Osteocyte (in vitro differentiated cells): ENCODE results near the gene PDZK1. TPM values are rescaled to one million over a fixed set of nuclear protein-coding genes. Genes with fewer than 3 reads are reported as not detected.
"Not testable (repeated sequence)": the region's sequence is repeated elsewhere in the genome, so short reads cannot be mapped to it uniquely, and the experiment has no call there.

Experiments
- DNase-seq: peaks from one replicate; pipeline ENCODE4 v3.0.0; 2021; ENCODE audit warnings: mixed read lengths; ENCODE audit not compliant: unreplicated experiment; ENCODE audit errors: extremely low spot score
- H3K27ac Mint-ChIP-seq: one replicate; pipeline ENCODE4 v1.8.0; 2021; ENCODE audit warnings: mild to moderate bottlenecking, mixed read lengths; ENCODE audit not compliant: unreplicated experiment
- H3K27me3 Mint-ChIP-seq: one replicate; pipeline ENCODE4 v1.8.0; 2021; ENCODE audit warnings: mixed read lengths; ENCODE audit not compliant: unreplicated experiment
- H3K36me3 Mint-ChIP-seq: one replicate; pipeline ENCODE4 v1.8.0; 2021; ENCODE audit warnings: mixed read lengths; ENCODE audit not compliant: unreplicated experiment
- H3K4me1 Mint-ChIP-seq: one replicate; pipeline ENCODE4 v1.8.0; 2021; ENCODE audit warnings: mixed read lengths; ENCODE audit not compliant: unreplicated experiment
- H3K4me3 Mint-ChIP-seq: one replicate; pipeline ENCODE4 v1.8.0; 2021; ENCODE audit warnings: mild to moderate bottlenecking, moderate library complexity, mixed read lengths; ENCODE audit not compliant: unreplicated experiment
- H3K9me3 Mint-ChIP-seq: one replicate; pipeline ENCODE4 v1.8.0; 2021; ENCODE audit warnings: mixed read lengths; ENCODE audit not compliant: unreplicated experiment
- CTCF ChIP-seq: fragments of 200-600 bp; sonication (generic); IDR thresholded peaks from 2 replicates; pipeline ENCODE4 v1.5.0; 2021; ENCODE audit warnings: antibody characterized with exemption, mild to moderate bottlenecking, moderate library complexity
- total RNA-seq: library from RNA; stranded (reverse); gene quantifications from 2 replicates; pipeline ENCODE4 v1.2.1, GENCODE V29; 2021

Gene PDZK1
- total RNA-seq, 1 donor from 2014 or later, result 0.40 TPM

DNA sequence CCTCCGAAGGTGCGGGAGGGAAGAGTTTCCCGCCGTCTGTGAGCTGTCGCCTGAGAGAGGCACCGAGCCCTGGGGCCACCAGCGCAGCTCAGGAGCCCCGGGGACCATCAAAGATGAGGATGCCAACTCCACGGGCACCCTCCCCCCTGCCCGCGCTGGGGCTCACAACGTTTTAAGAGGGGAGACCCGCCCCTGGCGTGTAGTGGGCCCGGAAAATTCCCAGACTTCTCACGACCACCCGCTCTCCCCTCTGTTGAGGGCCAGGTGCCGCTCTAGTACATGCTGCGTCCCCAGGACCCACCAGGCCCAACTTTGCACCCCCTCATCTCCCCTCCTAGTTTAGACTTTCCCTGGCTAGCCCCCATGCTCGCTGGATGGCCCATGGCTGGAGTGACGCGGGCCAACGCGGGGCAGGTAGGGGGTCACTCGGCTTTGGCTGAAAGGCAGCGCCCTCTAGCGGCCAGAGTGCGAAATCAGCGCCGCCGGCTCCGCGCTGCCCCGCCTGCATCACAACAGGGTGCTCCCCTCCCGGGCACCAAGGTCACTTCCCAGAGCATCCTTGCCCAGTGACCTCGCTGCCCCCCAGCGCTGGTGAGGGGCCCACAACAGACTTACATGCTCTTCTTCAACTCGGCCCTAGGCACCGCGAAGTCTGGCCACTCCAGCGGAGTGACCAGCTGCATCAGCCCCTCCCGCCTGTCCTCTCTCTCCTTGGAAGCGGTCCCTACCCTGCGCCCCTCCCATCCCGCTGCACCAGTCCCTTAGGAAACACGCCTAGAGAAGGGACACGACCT is 13.9 kb upstream of the PDZK1 start:
- peak; percentile 94 for TF ChIP-seq CTCF
- no peaks in the 10 kb centered on the region for H3K27me3 Mint-ChIP-seq
- DNase-seq, result peak; percentile 89
- peaks cover 26% of the 10 kb centered on the region for H3K4me1 Mint-ChIP-seq
- peak overlapping the region; percentile 58 for H3K4me3 Mint-ChIP-seq
- H3K27ac Mint-ChIP-seq, result no peak overlapping the region
- H3K9me3 Mint-ChIP-seq, result no peaks in the 10 kb centered on the region
- H3K36me3 Mint-ChIP-seq, result no peaks in the 10 kb centered on the region

GRCh38 chr1:145720556-145720877 is 13.3 kb upstream of the PDZK1 start:
- TF ChIP-seq CTCF, result no peak
- H3K4me1 Mint-ChIP-seq, result peaks cover 27% of the 10 kb centered on the region
- no peaks in the 10 kb centered on the region for H3K27me3 Mint-ChIP-seq
- H3K27ac Mint-ChIP-seq, result no peak overlapping the region
- DNase-seq, result no peak
- no peak overlapping the region for H3K4me3 Mint-ChIP-seq
- H3K9me3 Mint-ChIP-seq, result no peaks in the 10 kb centered on the region
- H3K36me3 Mint-ChIP-seq, result no peaks in the 10 kb centered on the region

GRCh38 chr1:145719230-145720079 is 12.3 kb upstream of the PDZK1 start, which contains the start of gene CD160:
CD160 (plus strand) TSS chr1:145719499; CDS start chr1:145728328, 8,829 bp downstream.
- no peak within 1 kb of the TSS for H3K27ac Mint-ChIP-seq

GRCh38 chr1:145718465-145718864 is 11.3 kb upstream of the PDZK1 start:
- peaks cover 27% of the 10 kb centered on the region for H3K4me1 Mint-ChIP-seq
- not testable (repeated sequence) for DNase-seq

More at GRCh38 chr1:145719230-145720079, 12.3 kb upstream of the PDZK1 start, which contains the start of gene CD160:
- Mint-ChIP-seq H3K9me3 (no peaks in the 10 kb centered on the region), H3K36me3 (no peaks in the 10 kb centered on the region), H3K27me3 (no peaks in the 10 kb centered on the region), H3K4me1 (peaks cover 27% of the 10 kb centered on the region), H3K4me3 (no peak within 1 kb of the TSS)
- no peak for DNase-seq
- no peak for TF ChIP-seq CTCF

GRCh38 chr1:145717833-145718232 is 10.7 kb upstream of the PDZK1 start:
- no peak for TF ChIP-seq CTCF
- Mint-ChIP-seq H3K4me3 (no peak overlapping the region), H3K9me3 (no peaks in the 10 kb centered on the region), H3K4me1 (peaks cover 27% of the 10 kb centered on the region), H3K27me3 (no peaks in the 10 kb centered on the region), H3K36me3 (no peaks in the 10 kb centered on the region), H3K27ac (no peak overlapping the region)
- no peak for DNase-seq

More at GRCh38 chr1:145718465-145718864, 11.3 kb upstream of the PDZK1 start:
- H3K4me3 Mint-ChIP-seq, H3K9me3 Mint-ChIP-seq, H3K27me3 Mint-ChIP-seq, H3K36me3 Mint-ChIP-seq, H3K27ac Mint-ChIP-seq: not testable (repeated sequence)
